GM23248 (cell line): ENCODE measurements around the gene MALSU1.

Source experiments
- EZH2 ChIP-seq: fragments of 200-600 bp; sonication (generic); IDR thresholded peaks from 2 replicates; pipeline ENCODE4 v1.6.1; 2018; ENCODE audit warnings: antibody characterized with exemption, mild to moderate bottlenecking; ENCODE audit not compliant: insufficient read depth, poor library complexity, severe bottlenecking
- EZH2phosphoT487 ChIP-seq: fragments of 200-600 bp; sonication (generic); IDR thresholded peaks from 2 replicates; pipeline ENCODE4 v1.6.1; 2018; ENCODE audit warnings: antibody characterized with exemption, moderate library complexity, mild to moderate bottlenecking, low read depth; ENCODE audit not compliant: insufficient read depth

DNA sequence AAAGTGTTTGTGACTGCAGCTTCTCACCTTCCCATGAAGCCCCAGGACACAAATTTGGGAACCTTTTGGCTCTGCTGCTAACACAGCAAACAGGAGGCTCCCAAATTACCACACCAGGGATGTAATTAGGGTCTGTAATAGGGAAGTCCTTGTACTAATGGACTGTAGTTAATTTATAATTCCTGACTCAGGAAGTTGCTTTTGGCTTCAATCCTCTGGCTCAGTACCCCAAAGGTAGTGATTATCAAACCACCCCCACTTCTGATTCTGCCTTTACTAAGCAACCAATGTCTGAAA is 3.8 kb upstream of the MALSU1 start:
- no peak for TF ChIP-seq EZH2phosphoT487
- TF ChIP-seq EZH2: no peak
